Stimulated activated CD4-positive, alpha-beta T cell treated with anti-CD3 and anti-CD28 coated beads, TNF-alpha, amount 100 ng/mL, for 24 hours (primary cell): ENCODE data around the gene CEP68.
"Not testable (repeated sequence)": the region's sequence is repeated elsewhere in the genome, so short reads cannot be mapped to it uniquely, and the experiment has no call there.

Experiments used
- DNase-seq, 3 experiments: peaks; one replicate each; pipeline ENCODE4 v3.0.0-alpha.2; 2020; ENCODE audit warnings: low read depth in 3 of 3

CEP68 gene

DNA sequence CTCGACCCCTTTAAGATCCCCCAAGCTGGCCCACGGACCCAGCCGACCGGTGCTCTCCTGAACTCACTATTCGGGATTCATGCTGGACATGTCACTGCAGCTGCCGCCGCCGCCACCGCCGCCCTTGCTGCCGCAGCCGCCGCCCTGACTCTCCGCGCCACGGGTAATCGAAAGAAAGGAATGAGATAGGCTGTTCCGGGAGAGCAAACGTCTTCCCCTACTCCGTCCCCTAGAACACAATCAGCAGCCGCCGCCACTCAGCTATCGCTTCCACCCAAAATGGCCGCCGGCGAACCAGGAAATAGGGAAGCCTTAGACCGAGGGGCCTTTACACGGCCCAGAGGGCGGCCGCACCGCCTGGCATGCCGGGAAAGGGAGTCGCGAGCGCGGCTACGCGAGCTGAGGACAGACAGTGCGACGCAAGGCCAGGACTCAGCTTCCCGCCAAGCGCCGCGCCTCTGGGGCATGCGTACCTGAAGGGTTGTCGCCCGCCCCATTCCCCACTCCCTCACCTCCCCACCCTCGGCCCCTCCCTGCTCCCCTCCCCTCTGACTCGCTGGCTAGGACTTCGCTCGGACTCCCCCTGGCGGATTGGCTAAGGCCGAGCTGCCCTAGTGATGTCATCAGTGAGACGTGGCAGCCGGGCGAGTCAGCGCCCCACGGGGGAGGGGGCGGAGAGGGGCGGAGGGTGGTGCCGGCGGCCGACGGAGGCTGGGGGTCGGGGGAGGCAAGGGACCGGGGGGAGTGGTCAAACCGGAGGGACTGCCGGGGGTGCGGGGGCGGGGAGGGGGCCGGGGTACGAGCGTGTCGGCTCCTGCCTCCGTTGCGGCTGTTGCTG, 73.8 kb downstream of the CEP68 start, which contains the start of gene RAB1A:
RAB1A (minus strand) TSS at position 281 of the 838 bp plus-strand sequence; CDS start at position 90, 191 bp downstream.
- peak; percentile 99 for DNase-seq

- DNase-seq: peak in 2 of 3 experiments; percentile 2 to 3
These were observed 74.5 kb downstream of the CEP68 start for GRCh38 chr2:65130664-65131175.

DNA sequence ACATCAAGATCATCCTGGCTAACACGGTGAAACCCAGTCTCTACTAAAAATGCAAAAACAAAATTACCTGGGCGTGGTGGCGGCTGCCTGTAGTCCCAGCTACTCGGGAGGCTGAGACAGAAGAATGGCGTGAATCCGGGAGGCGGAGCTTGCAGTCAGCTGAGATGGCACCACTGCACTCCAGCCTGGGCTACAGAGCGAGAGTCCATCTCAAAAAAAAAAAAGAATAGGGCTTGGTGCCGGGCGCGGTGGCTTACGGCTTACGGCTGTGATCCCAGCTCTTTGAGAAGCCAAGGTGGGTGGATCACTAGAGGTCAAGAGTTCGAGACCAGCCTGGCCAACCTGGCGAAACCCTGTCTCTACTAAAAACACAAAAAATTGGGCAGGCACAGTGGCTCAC, 76.7 kb downstream of the CEP68 start:
- DNase-seq: not testable (repeated sequence)

- no peak for DNase-seq
These were observed 77.4 kb downstream of the CEP68 start for GRCh38 chr2:65133626-65134025.

DNA sequence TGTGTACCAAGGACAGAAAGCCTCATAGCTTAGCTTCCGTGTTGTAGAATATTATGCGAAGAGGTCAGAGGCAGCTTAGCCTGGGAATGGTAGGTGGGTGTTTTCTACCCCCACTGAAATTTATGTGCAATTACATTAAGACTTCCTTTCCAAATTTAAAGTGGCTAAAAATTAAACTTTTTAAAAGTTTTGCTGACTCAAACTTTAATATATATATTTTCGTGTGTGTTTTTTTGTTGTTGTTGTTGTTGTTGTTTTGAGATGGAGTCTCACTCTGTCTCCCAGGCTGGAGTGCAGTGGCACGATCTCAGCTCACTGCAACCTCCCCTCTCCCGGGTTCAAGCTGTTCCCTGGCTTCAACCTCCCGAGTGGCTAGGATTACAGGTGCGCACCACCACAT, 77.9 kb downstream of the CEP68 start:
- DNase-seq: no peak

- no peak for DNase-seq
These were observed 80.0 kb downstream of the CEP68 start for GRCh38 chr2:65136253-65136652.
